HCT116 (cell line): ENCODE measurements around the gene PSME2. TPM values are rescaled to one million over a fixed set of nuclear protein-coding genes. Genes with fewer than 3 reads are reported as not detected.

Experiments used
- ATAC-seq: fragments of 200-7000 bp; cut with Tn5 transposase; 2 replicates; pipeline ENCODE4 v1.9.1; 2020; ENCODE audit warnings: mild to moderate bottlenecking, moderate library complexity
- BruUV-seq: library from RNA; stranded (reverse); fragments of 400-500 nt; replicated peaks from 2 replicates; lab custom pipeline; 2021; lab: Mats Ljungman, UMichigan
- CTCF ChIA-PET: fragments of 300-600 bp; sonication (Branson Sonifier 250); formaldehyde crosslinking; loops from one replicate; lab custom pipeline; 2021; ENCODE audit warnings: antibody characterized with exemption; lab: Charles Lee
- POLR2A ChIA-PET: fragments of 300-600, 350-600 bp; sonication (Branson Sonifier 250); formaldehyde crosslinking; loops from one replicate; lab custom pipeline; 2021; ENCODE audit warnings: antibody characterized with exemption; lab: Charles Lee
- RAD21 ChIA-PET, 2 experiments: fragments of 300-600 bp; sonication (Branson Sonifier 250); formaldehyde crosslinking; loops; one replicate each; lab custom pipeline; 2023; ENCODE audit warnings: low total read pairs in 2 of 2; ENCODE audit not compliant: uncharacterized antibody in 2 of 2, unreplicated experiment in 2 of 2, low non-redundant PET in 1 of 2; lab: Charles Lee
- DNase-seq: peaks from one replicate; pipeline ENCODE4 v3.0.0-alpha.2; 2010; ENCODE audit warnings: low read depth, low spot score
- H2AFZ ChIP-seq: fragments of 200-600 bp; shearing (Covaris generic), sonication (generic); 2 replicates; pipeline ENCODE4 v1.6.1; 2017; ENCODE audit warnings: low read depth, mixed run types, mixed read lengths, antibody characterized with exemption, low read length; ENCODE audit not compliant: poor library complexity, severe bottlenecking
- H3K27ac ChIP-seq: 2 replicates; pipeline ENCODE4 v1.5.1; 2012; ENCODE audit warnings: low read depth, low read length
- H3K27me3 ChIP-seq: fragments of 200-600 bp; sonication (generic); 2 replicates; pipeline ENCODE4 v1.6.1; 2016; ENCODE audit warnings: mixed run types, low read length, mixed read lengths; ENCODE audit not compliant: insufficient read depth
- H3K36me3 ChIP-seq, 2 experiments: fragments of 200-500 bp in 1 of 2; fragments of 200-600 bp in 1 of 2; sonication (Bioruptor generic) in 1 of 2; sonication (generic) in 1 of 2; 2 replicates each; pipeline versions ENCODE4 v1.5.1 to v1.6.1; 2014 to 2016; ENCODE audit warnings: low read length in 2 of 2, inconsistent platforms in 1 of 2, mixed read lengths in 1 of 2, mixed run types in 1 of 2; ENCODE audit not compliant: insufficient read depth in 2 of 2, control insufficient read depth in 1 of 2
- H3K4me1 ChIP-seq, 2 experiments: fragments of 200-600 bp in 1 of 2; sonication (generic) in 1 of 2; 2 replicates each; pipeline versions ENCODE4 v1.5.1 to v1.6.1; 2012 to 2017; ENCODE audit warnings: low read length in 2 of 2, inconsistent platforms in 1 of 2, mild to moderate bottlenecking in 1 of 2, mixed read lengths in 1 of 2, mixed run types in 1 of 2, moderate library complexity in 1 of 2; ENCODE audit not compliant: insufficient read depth in 2 of 2, control insufficient read depth in 1 of 2
- H3K4me2 ChIP-seq: fragments of 200-600 bp; sonication (generic); 2 replicates; pipeline ENCODE4 v1.6.1; 2017; ENCODE audit warnings: mixed run types, low read length, mixed read lengths
- H3K4me3 ChIP-seq, 2 experiments: fragments of 200-600 bp in 1 of 2; sonication (generic) in 1 of 2; replicated peaks in 1 of 2; 2 replicates each; pipeline ENCODE4 v1.5.1; 2011 to 2016; ENCODE audit warnings: low read length in 2 of 2, control low read depth in 1 of 2, low read depth in 1 of 2, mild to moderate bottlenecking in 1 of 2, mixed read lengths in 1 of 2, mixed run types in 1 of 2
- H3K79me2 ChIP-seq: fragments of 200-600 bp; sonication (generic); 2 replicates; pipeline ENCODE4 v1.6.1; 2017; ENCODE audit warnings: mild to moderate bottlenecking, mixed run types, low read length, moderate library complexity, mixed read lengths; ENCODE audit not compliant: insufficient read depth
- H3K9ac ChIP-seq: fragments of 200-600 bp; sonication (generic); 2 replicates; pipeline ENCODE4 v1.6.1; 2016; ENCODE audit warnings: low read length, mixed read lengths
- H3K9me2 ChIP-seq: fragments of 200-600 bp; sonication (generic), shearing (Covaris generic); 2 replicates; pipeline ENCODE4 v1.6.1; 2017; ENCODE audit warnings: mixed run types, mild to moderate bottlenecking, moderate library complexity; ENCODE audit not compliant: insufficient read depth
- H3K9me3 ChIP-seq, 2 experiments: fragments of 200-500 bp in 1 of 2; fragments of 200-600 bp in 1 of 2; sonication (Bioruptor generic) in 1 of 2; sonication (generic) in 1 of 2; 2 replicates each; pipeline ENCODE4 v1.6.1; 2014 to 2017; ENCODE audit warnings: low read length in 2 of 2, mixed read lengths in 2 of 2, inconsistent platforms in 1 of 2, low read depth in 1 of 2, mild to moderate bottlenecking in 1 of 2, mixed run types in 1 of 2, moderate library complexity in 1 of 2; ENCODE audit not compliant: control insufficient read depth in 1 of 2, insufficient read depth in 1 of 2
- H4K20me1 ChIP-seq: fragments of 200-600 bp; sonication (generic), shearing (Covaris generic); 2 replicates; pipeline ENCODE4 v1.6.1; 2017; ENCODE audit warnings: mixed run types, mild to moderate bottlenecking, moderate library complexity; ENCODE audit not compliant: insufficient read depth
- CBX3 ChIP-seq: IDR thresholded peaks from 2 replicates; pipeline ENCODE4 v1.6.1; 2012; ENCODE audit warnings: low read depth
- EGR1 ChIP-seq: IDR thresholded peaks from 2 replicates; pipeline ENCODE4 v1.6.1; 2012; ENCODE audit warnings: low read depth
- EZH2 ChIP-seq: fragments of 200-600 bp; sonication (generic); IDR thresholded peaks from 2 replicates; pipeline ENCODE4 v1.6.1; 2017; ENCODE audit warnings: antibody characterized with exemption, mixed run types
- EZH2phosphoT487 ChIP-seq: fragments of 200-600 bp; IDR thresholded peaks from 2 replicates; pipeline ENCODE4 v1.6.1; 2018; ENCODE audit warnings: antibody characterized with exemption, borderline replicate concordance
- RAD21 ChIP-seq: IDR thresholded peaks from 2 replicates; pipeline ENCODE4 v1.6.1; 2012; ENCODE audit warnings: low read depth, mild to moderate bottlenecking
- ZFX ChIP-seq: fragments of 450-650 bp; IDR thresholded peaks from 2 replicates; pipeline ENCODE4 v1.6.1; 2017
- intact Hi-C: fragments of 100-400 bp; cut with micrococcal nuclease; formaldehyde crosslinking; loops from 2 replicates; pipeline ENCODE4 v1.10.0; 2022
- total RNA-seq: library from RNA; stranded (reverse); gene quantifications from one replicate; pipeline ENCODE4 v1.2.1, GENCODE V29; 2021; ENCODE audit not compliant: unreplicated experiment
- TF ChIP-seq, protein P1 (sequence below), 3 experiments: fragments of 200-600 bp in 1 of 3; sonication (generic) in 1 of 3; IDR thresholded peaks in 2 of 3; conservative IDR thresholded peaks in 1 of 3; 2 replicates each; pipeline ENCODE4 v1.5.1; 2012 to 2017; ENCODE audit warnings: low read depth in 2 of 3, low read length in 2 of 3, antibody characterized with exemption in 1 of 3, borderline replicate concordance in 1 of 3, control low read depth in 1 of 3, mild to moderate bottlenecking in 1 of 3, mixed read lengths in 1 of 3, mixed run types in 1 of 3, moderate library complexity in 1 of 3; ENCODE audit not compliant: insufficient read depth in 1 of 3
- TF ChIP-seq, protein P2 (sequence below): IDR thresholded peaks from 2 replicates; pipeline ENCODE4 v1.6.1; 2012

Gene PSME2
- total RNA-seq, 1 experiment from 2014 or later = 160 TPM

DNA sequence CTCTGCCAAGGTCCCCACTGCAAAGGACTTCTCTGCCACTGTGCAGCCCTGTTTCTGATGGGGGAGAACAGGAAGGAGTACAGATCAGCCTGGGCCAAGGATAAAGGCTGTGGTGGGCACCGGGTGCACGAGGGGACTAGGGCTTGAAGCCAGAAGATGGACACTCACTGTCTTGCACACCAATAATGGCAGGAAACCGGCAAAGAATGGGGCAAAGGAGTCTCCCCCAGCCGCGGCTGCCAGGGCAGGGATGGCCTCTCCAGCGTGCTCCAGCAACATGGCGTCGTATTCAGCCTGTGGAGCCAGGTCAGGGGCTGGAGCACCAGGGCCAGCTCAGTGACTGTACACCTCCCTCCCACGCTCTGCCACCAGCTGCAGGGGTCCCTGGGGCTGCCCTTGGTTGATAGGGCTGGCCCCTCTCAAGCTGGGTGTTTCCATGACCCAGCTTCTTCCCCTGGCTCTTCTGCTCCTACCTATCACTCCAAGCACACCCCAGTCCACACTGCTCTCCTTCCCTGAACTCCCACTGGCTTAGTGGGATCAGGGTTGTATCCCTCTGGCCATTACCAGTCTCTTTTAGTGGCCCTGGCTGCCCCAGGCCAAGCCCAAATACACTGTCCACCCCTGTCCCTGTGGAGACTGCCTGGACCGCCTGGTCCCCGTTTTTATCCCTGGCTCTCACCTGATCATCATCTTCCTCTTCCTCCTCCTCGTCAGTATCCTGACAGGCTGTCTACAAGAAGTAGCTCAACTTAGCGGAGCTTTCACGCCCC, 35.9 kb upstream of the PSME2 start:
- POLR2A ChIA-PET = interaction anchor here (1.3 kb wide), 1 partner anchor 21 kb away, joined by 3 read pairs; the partner anchor contains the start of gene IRF9
- intact Hi-C loops = no loop called here
- no peak for DNase-seq
- Histone ChIP-seq H3K9ac (no peak overlapping the region), H4K20me1 (no peaks in the 10 kb centered on the region), H3K9me3 (no peaks in the 10 kb centered on the region), H3K27me3 (no peaks in the 10 kb centered on the region), H3K79me2 (peaks cover 25% of the 10 kb centered on the region; the same call in 1 of the 2 replicates), H2AFZ (no peak overlapping the region), H3K9me2 (no peaks in the 10 kb centered on the region), H3K27ac (no peak overlapping the region), H3K4me1 (peaks cover under 1 to 2% of the 10 kb centered on the region in 2 experiments; a peak in 2 of 4 replicates), H3K36me3 (peaks cover 43 to 60% of the 10 kb centered on the region in 2 experiments; a peak in 3 of 4 replicates), H3K4me3 (no peak overlapping the region), H3K4me2 (no peak overlapping the region)
- TF ChIP-seq EZH2phosphoT487 (no peak), CBX3 (no peak), RAD21 (no peak), EGR1 (no peak), ZFX (no peak), EZH2 (no peak)
- TF ChIP-seq, protein P1, sequence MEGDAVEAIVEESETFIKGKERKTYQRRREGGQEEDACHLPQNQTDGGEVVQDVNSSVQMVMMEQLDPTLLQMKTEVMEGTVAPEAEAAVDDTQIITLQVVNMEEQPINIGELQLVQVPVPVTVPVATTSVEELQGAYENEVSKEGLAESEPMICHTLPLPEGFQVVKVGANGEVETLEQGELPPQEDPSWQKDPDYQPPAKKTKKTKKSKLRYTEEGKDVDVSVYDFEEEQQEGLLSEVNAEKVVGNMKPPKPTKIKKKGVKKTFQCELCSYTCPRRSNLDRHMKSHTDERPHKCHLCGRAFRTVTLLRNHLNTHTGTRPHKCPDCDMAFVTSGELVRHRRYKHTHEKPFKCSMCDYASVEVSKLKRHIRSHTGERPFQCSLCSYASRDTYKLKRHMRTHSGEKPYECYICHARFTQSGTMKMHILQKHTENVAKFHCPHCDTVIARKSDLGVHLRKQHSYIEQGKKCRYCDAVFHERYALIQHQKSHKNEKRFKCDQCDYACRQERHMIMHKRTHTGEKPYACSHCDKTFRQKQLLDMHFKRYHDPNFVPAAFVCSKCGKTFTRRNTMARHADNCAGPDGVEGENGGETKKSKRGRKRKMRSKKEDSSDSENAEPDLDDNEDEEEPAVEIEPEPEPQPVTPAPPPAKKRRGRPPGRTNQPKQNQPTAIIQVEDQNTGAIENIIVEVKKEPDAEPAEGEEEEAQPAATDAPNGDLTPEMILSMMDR (IDR thresholded peaks at IDR 0.05 in 2 of 3, conservative IDR thresholded peaks at IDR 0.05 in 1 of 3; ENCODE audit: borderline replicate concordance in 1 of 3, insufficient read depth in 1 of 3, low read depth in 2 of 3, low read length in 2 of 3) = no peak
- TF ChIP-seq, protein P2, sequence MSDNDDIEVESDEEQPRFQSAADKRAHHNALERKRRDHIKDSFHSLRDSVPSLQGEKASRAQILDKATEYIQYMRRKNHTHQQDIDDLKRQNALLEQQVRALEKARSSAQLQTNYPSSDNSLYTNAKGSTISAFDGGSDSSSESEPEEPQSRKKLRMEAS = no peak
- no TSS peak for BruUV-seq
- RAD21 ChIA-PET = no interaction called here
- CTCF ChIA-PET = no interaction called here
- ATAC-seq = no peak
